Bronchial smooth muscle cell (primary cell): ENCODE measurements around the gene TMPRSS3. TPM values are rescaled to one million over a fixed set of nuclear protein-coding genes. Genes with fewer than 3 reads are reported as not detected.

Source experiments
- total RNA-seq: library from RNA; depleted of rRNA; stranded (reverse); fragments of >200 nt; gene quantifications from 2 replicates; pipeline ENCODE4 v1.2.1, GENCODE V29; 2014

TMPRSS3 gene
- not detected in 2 replicates for total RNA-seq

GRCh38 chr21:42395905-42396651 is at the start of gene TMPRSS3:
TMPRSS3 (minus strand) TSS chr21:42396052; CDS start chr21:42395417, 635 bp downstream.

GRCh38 chr21:42403611-42404231 is 7.9 kb upstream of the TMPRSS3 start, which contains the start of gene UBASH3A:
UBASH3A (plus strand) TSS chr21:42403902; CDS start chr21:42403946, 44 bp downstream.

GRCh38 chr21:42366292-42367010 is 29.4 kb downstream of the TMPRSS3 start, which contains the start of gene TFF1:
TFF1 (minus strand) TSS chr21:42366535; CDS start chr21:42366495, 40 bp downstream.

GRCh38 chr21:42350927-42351426 is 44.9 kb downstream of the TMPRSS3 start, which contains the start of gene TFF2:
TFF2 (minus strand) TSS chr21:42350994; CDS start chr21:42350957, 37 bp downstream.

Other genes starting within 250 kb of the TMPRSS3 start
- gene ABCG1, start 176.9 kb downstream of the TMPRSS3 start, total RNA-seq, result 5.7 and 10.0 TPM in 2 replicates
- gene TFF3, start 80.6 kb downstream of the TMPRSS3 start, total RNA-seq, result 0.94 and 0.95 TPM in 2 replicates
- gene TFF2, start 45.1 kb downstream of the TMPRSS3 start, total RNA-seq, result not detected in 2 replicates
- not detected in 2 replicates for gene TFF1, start 29.5 kb downstream of the TMPRSS3 start, total RNA-seq
- gene UBASH3A, start 7.8 kb upstream of the TMPRSS3 start, total RNA-seq, result not detected in 2 replicates
- gene RSPH1, start 100.2 kb upstream of the TMPRSS3 start, total RNA-seq, result under 0.01 and 0.09 TPM in 2 replicates
- 1.9 and 2.8 TPM in 2 replicates for gene SLC37A1, start 117.8 kb upstream of the TMPRSS3 start, total RNA-seq